Measurements from ENCODE around the gene PPP1R1C. TPM values are rescaled to one million over a fixed set of nuclear protein-coding genes. Genes with fewer than 3 reads are reported as not detected.

Gene PPP1R1C
- total RNA-seq, 1 experiment from 2014 or later, result 4.0 TPM

DNA sequence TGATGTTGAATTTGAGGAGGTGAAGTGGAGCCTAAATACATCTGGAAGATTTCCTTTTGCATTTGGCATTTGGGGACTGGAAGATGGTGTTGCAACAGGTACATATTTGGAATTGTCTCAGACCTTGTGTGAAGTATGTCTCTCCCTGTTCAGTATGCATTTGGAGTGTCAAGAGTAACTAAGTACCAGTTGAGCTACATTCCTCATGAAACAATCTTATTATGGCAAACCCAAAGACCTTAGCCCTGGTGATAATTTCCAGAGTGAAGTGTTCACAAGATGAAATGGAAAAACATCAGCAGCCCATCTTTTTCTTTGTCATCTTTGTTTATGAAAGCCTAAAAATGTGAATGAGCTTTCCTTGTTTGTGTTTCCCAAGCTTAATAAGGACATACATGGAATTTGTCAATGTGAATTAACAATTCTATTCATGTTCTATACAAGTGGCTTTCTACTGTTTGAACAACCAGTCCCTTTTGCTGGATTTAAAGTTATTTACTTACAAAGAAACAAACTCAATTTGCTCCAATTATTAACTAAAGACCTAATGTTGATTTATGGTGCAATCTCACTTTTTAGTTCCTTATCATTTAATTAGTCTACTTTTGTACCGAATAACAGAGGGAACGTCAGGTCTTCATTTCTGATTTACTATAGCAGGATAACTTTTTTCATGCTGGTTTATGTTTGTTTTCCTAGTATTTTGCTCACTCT is 42.1 kb upstream of the PPP1R1C start:
- no peak overlapping the region for H3K4me2 ChIP-seq (ENCODE audit: insufficient read depth, insufficient read length, low read length)
- H3K27ac Mint-ChIP-seq, result no peak overlapping the region
- H3K27ac ChIP-seq (ENCODE audit: insufficient read length, low read depth, low read length), result no peak overlapping the region
- H3T11ph ChIP-seq (ENCODE audit: low read length), result no peak overlapping the region
- no peak overlapping the region for H2AK5ac ChIP-seq (ENCODE audit: insufficient read length, low read length)
- H3K9ac ChIP-seq (ENCODE audit: extremely low read depth, insufficient read length, low read length), result no peak overlapping the region
- no peak overlapping the region for H2BK20ac ChIP-seq (ENCODE audit: low read depth, low read length, poor library complexity, severe bottlenecking)
- H3K23ac ChIP-seq (ENCODE audit: insufficient read length, low read depth, low read length), result no peak overlapping the region
- no peak overlapping the region for H2AFZ ChIP-seq (ENCODE audit: low read length)
- H3K9me3 ChIP-seq (ENCODE audit: control insufficient read depth, low read depth, low read length), result no peaks in the 10 kb centered on the region
- H2BK120ac ChIP-seq (ENCODE audit: low read depth, low read length, poor library complexity, severe bottlenecking), result no peak overlapping the region
- H3K9me3 Mint-ChIP-seq, result no peaks in the 10 kb centered on the region
- H3K79me2 ChIP-seq (ENCODE audit: insufficient read depth, low read length), result no peaks in the 10 kb centered on the region
- no peaks in the 10 kb centered on the region for H3K79me1 ChIP-seq (ENCODE audit: insufficient read depth, low read depth, low read length, poor library complexity, severe bottlenecking)
- no peak overlapping the region for H3K4ac ChIP-seq (ENCODE audit: low read depth, low read length)
- H3K4me1 Mint-ChIP-seq, result peaks cover 0 to 7% of the 10 kb centered on the region in 2 experiments; a peak in 1 of 4 replicates
- no peaks in the 10 kb centered on the region for H3K23me2 ChIP-seq (ENCODE audit: insufficient read length, low read depth, low read length, poor library complexity, severe bottlenecking)
- H3K14ac ChIP-seq (ENCODE audit: insufficient read depth, low read length), result no peak overlapping the region
- H3K56ac ChIP-seq (ENCODE audit: insufficient read length, low read depth, low read length), result no peak overlapping the region
- H2BK12ac ChIP-seq (ENCODE audit: insufficient read length, low read depth, low read length), result no peak overlapping the region
- H2BK5ac ChIP-seq (ENCODE audit: insufficient read length, low read length), result no peak overlapping the region
- H3K27me3 ChIP-seq (ENCODE audit: insufficient read depth, low read length), result no peaks in the 10 kb centered on the region
- no peak overlapping the region for H2BK15ac ChIP-seq (ENCODE audit: low read depth, low read length)
- H4K5ac ChIP-seq (ENCODE audit: insufficient read length, low read depth, low read length), result no peak overlapping the region
- no peaks in the 10 kb centered on the region for H3K36me3 Mint-ChIP-seq (ENCODE audit: insufficient read depth in 1 of 3, low read depth in 3 of 3)
- H4K8ac ChIP-seq (replicated peaks; ENCODE audit: insufficient read length, low read depth, low read length), result no peak overlapping the region
- no peaks in the 10 kb centered on the region for H4K20me1 ChIP-seq (ENCODE audit: control insufficient read depth, insufficient read depth, insufficient read length)
- no peaks in the 10 kb centered on the region; the same call in 1 of the 2 replicates for H3K4me1 ChIP-seq (ENCODE audit: insufficient read depth, low read length)
- H4K91ac ChIP-seq (ENCODE audit: insufficient read length, low read depth, low read length), result no peak overlapping the region
- no peak for DNase-seq
- TF ChIP-seq, protein P1, sequence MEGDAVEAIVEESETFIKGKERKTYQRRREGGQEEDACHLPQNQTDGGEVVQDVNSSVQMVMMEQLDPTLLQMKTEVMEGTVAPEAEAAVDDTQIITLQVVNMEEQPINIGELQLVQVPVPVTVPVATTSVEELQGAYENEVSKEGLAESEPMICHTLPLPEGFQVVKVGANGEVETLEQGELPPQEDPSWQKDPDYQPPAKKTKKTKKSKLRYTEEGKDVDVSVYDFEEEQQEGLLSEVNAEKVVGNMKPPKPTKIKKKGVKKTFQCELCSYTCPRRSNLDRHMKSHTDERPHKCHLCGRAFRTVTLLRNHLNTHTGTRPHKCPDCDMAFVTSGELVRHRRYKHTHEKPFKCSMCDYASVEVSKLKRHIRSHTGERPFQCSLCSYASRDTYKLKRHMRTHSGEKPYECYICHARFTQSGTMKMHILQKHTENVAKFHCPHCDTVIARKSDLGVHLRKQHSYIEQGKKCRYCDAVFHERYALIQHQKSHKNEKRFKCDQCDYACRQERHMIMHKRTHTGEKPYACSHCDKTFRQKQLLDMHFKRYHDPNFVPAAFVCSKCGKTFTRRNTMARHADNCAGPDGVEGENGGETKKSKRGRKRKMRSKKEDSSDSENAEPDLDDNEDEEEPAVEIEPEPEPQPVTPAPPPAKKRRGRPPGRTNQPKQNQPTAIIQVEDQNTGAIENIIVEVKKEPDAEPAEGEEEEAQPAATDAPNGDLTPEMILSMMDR (conservative IDR thresholded peaks at IDR 0.05), result no peak
- WGBS (ENCODE audit: extremely low coverage, insufficient read length, low lambda C conversion rate), result no CpG with 5 or more reads among the region's 2 CpGs
- no peak overlapping the region for H3K18ac ChIP-seq (ENCODE audit: insufficient read length, low read depth, low read length)
- no peak overlapping the region for H3K4me3 Mint-ChIP-seq
- H3K27me3 Mint-ChIP-seq (ENCODE audit: low read depth), result no peaks in the 10 kb centered on the region
